ENCODE results near the gene CUL2.

- TF ChIP-seq CTCF (conservative IDR thresholded peaks at IDR 0.05; ENCODE audit: low read depth, low read length): no peak
- no peak for TF ChIP-seq POLR2A (IDR thresholded peaks at IDR 0.05; ENCODE audit: low read depth, low read length)
- TF ChIP-seq BHLHE40 (IDR thresholded peaks at IDR 0.05; ENCODE audit: low read depth, low read length): no peak
- TF ChIP-seq SMC3 (IDR thresholded peaks at IDR 0.05; ENCODE audit: low read depth, low read length): no peak
- TF ChIP-seq ELK1 (IDR thresholded peaks at IDR 0.05; ENCODE audit: borderline replicate concordance, low read depth, low read length): no peak
Measured at GRCh38 chr10:34966040-34966439, 124.1 kb downstream of the CUL2 start.

Measured in IMR-90 (cell line).